HL-60 (cell line): ENCODE results near the gene SKIC3.

ENCODE experiments used
- CTCF ChIP-seq: IDR thresholded peaks from one replicate; pipeline ENCODE4 v1.5.1; 2011; ENCODE audit warnings: low read length, control low read depth, inconsistent platforms; ENCODE audit not compliant: insufficient read depth
- REST ChIP-seq: IDR thresholded peaks from 2 replicates; pipeline ENCODE4 v1.6.1; 2012; ENCODE audit warnings: low read depth; ENCODE audit not compliant: insufficient replicate concordance

GRCh38 chr5:95519151-95519550 lies 35.6 kb downstream of the SKIC3 start:
- TF ChIP-seq CTCF (no peak), REST (no peak)
